ENCODE data around the gene NCKAP5L. TPM values are rescaled to one million over a fixed set of nuclear protein-coding genes. Genes with fewer than 3 reads are reported as not detected.

NCKAP5L gene
- total and polyA plus RNA-seq, 2 of the 8 experiments (the other 6 are each of a cell fraction or from before 2014, with no cell fraction given): 9.4 to 27.9 TPM

DNA sequence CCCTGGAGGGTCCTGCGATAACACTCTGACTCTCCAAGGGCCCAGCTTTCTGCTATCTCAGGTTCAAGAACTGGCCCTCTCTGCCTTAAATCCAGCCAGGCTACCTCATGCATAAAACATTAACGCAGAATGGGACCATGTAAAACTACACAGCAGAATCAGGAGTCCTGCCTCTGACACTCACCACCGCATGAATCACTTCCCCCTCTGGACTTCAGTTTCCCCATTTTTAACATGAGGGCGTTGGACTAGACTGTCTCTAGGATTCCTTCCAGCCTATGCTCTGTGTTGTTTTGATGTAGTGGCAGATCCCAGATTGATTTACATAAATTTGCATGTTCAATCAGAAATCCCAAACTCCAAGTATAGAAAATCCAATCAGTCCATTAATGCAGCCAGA is 3.3 kb downstream of the NCKAP5L start (continued):
- TF ChIP-seq, protein P1, sequence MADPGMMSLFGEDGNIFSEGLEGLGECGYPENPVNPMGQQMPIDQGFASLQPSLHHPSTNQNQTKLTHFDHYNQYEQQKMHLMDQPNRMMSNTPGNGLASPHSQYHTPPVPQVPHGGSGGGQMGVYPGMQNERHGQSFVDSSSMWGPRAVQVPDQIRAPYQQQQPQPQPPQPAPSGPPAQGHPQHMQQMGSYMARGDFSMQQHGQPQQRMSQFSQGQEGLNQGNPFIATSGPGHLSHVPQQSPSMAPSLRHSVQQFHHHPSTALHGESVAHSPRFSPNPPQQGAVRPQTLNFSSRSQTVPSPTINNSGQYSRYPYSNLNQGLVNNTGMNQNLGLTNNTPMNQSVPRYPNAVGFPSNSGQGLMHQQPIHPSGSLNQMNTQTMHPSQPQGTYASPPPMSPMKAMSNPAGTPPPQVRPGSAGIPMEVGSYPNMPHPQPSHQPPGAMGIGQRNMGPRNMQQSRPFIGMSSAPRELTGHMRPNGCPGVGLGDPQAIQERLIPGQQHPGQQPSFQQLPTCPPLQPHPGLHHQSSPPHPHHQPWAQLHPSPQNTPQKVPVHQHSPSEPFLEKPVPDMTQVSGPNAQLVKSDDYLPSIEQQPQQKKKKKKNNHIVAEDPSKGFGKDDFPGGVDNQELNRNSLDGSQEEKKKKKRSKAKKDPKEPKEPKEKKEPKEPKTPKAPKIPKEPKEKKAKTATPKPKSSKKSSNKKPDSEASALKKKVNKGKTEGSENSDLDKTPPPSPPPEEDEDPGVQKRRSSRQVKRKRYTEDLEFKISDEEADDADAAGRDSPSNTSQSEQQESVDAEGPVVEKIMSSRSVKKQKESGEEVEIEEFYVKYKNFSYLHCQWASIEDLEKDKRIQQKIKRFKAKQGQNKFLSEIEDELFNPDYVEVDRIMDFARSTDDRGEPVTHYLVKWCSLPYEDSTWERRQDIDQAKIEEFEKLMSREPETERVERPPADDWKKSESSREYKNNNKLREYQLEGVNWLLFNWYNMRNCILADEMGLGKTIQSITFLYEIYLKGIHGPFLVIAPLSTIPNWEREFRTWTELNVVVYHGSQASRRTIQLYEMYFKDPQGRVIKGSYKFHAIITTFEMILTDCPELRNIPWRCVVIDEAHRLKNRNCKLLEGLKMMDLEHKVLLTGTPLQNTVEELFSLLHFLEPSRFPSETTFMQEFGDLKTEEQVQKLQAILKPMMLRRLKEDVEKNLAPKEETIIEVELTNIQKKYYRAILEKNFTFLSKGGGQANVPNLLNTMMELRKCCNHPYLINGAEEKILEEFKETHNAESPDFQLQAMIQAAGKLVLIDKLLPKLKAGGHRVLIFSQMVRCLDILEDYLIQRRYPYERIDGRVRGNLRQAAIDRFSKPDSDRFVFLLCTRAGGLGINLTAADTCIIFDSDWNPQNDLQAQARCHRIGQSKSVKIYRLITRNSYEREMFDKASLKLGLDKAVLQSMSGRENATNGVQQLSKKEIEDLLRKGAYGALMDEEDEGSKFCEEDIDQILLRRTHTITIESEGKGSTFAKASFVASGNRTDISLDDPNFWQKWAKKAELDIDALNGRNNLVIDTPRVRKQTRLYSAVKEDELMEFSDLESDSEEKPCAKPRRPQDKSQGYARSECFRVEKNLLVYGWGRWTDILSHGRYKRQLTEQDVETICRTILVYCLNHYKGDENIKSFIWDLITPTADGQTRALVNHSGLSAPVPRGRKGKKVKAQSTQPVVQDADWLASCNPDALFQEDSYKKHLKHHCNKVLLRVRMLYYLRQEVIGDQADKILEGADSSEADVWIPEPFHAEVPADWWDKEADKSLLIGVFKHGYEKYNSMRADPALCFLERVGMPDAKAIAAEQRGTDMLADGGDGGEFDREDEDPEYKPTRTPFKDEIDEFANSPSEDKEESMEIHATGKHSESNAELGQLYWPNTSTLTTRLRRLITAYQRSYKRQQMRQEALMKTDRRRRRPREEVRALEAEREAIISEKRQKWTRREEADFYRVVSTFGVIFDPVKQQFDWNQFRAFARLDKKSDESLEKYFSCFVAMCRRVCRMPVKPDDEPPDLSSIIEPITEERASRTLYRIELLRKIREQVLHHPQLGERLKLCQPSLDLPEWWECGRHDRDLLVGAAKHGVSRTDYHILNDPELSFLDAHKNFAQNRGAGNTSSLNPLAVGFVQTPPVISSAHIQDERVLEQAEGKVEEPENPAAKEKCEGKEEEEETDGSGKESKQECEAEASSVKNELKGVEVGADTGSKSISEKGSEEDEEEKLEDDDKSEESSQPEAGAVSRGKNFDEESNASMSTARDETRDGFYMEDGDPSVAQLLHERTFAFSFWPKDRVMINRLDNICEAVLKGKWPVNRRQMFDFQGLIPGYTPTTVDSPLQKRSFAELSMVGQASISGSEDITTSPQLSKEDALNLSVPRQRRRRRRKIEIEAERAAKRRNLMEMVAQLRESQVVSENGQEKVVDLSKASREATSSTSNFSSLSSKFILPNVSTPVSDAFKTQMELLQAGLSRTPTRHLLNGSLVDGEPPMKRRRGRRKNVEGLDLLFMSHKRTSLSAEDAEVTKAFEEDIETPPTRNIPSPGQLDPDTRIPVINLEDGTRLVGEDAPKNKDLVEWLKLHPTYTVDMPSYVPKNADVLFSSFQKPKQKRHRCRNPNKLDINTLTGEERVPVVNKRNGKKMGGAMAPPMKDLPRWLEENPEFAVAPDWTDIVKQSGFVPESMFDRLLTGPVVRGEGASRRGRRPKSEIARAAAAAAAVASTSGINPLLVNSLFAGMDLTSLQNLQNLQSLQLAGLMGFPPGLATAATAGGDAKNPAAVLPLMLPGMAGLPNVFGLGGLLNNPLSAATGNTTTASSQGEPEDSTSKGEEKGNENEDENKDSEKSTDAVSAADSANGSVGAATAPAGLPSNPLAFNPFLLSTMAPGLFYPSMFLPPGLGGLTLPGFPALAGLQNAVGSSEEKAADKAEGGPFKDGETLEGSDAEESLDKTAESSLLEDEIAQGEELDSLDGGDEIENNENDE (IDR thresholded peaks at IDR 0.05; ENCODE audit: insufficient replicate concordance, low read length): no peak
- TF ChIP-seq POLR2AphosphoS5 (IDR thresholded peaks at IDR 0.05; ENCODE audit: low read depth, low read length): no peak
- TF ChIP-seq TCF12 (IDR thresholded peaks at IDR 0.05; ENCODE audit: low read depth, low read length): no peak
- TF ChIP-seq TBP (IDR thresholded peaks at IDR 0.05; ENCODE audit: low read depth, low read length): no peak
- TF ChIP-seq RFX5 (IDR thresholded peaks at IDR 0.05; ENCODE audit: borderline replicate concordance, low read depth, low read length): no peak
- no peak for TF ChIP-seq CREB1 (IDR thresholded peaks at IDR 0.05)
- TF ChIP-seq TAF1 (IDR thresholded peaks at IDR 0.05; ENCODE audit: low read depth, low read length): no peak
- no peak for TF ChIP-seq EP300 (IDR thresholded peaks at IDR 0.05; ENCODE audit: borderline replicate concordance in 1 of 2, low read depth in 2 of 2, low read length in 2 of 2)
- TF ChIP-seq SP1 (IDR thresholded peaks at IDR 0.05; ENCODE audit: low read depth, low read length): no peak
- TF ChIP-seq CTBP2 (IDR thresholded peaks at IDR 0.05; ENCODE audit: borderline replicate concordance, insufficient read depth, insufficient read length, low read length): no peak
- TF ChIP-seq TEAD4 (IDR thresholded peaks at IDR 0.05; ENCODE audit: low read depth, low read length): no peak

All from H1 (cell line).